ENCODE data around the gene TNS1.

DNA sequence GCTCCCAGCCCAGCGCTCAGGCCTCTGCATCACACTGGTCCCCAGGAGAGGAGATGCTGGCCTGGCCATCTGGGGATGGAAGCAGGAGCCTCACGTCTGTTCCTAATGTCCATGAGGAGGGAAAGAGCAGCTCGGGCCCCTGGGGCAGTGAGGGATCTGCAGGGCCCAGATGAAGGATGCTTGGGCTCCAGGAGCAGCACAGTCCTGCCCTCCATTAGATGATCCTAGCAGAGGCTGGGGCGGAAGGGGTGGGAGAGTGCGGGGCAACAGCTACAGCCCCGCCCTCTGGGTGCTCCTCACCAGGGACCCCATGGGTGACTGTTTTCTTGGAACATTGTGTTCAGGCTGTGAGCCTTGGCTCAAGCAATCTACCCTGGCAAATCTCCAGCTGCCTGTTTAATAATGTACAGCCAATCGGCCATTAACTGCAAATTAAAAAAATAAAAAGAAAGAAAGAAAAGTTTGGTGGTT, 49.7 kb downstream of the TNS1 start:
- TF ChIP-seq, protein P1, sequence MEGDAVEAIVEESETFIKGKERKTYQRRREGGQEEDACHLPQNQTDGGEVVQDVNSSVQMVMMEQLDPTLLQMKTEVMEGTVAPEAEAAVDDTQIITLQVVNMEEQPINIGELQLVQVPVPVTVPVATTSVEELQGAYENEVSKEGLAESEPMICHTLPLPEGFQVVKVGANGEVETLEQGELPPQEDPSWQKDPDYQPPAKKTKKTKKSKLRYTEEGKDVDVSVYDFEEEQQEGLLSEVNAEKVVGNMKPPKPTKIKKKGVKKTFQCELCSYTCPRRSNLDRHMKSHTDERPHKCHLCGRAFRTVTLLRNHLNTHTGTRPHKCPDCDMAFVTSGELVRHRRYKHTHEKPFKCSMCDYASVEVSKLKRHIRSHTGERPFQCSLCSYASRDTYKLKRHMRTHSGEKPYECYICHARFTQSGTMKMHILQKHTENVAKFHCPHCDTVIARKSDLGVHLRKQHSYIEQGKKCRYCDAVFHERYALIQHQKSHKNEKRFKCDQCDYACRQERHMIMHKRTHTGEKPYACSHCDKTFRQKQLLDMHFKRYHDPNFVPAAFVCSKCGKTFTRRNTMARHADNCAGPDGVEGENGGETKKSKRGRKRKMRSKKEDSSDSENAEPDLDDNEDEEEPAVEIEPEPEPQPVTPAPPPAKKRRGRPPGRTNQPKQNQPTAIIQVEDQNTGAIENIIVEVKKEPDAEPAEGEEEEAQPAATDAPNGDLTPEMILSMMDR (IDR thresholded peaks at IDR 0.05; ENCODE audit: insufficient read depth, low read length) = no peak
- TF ChIP-seq POLR2AphosphoS5 (IDR thresholded peaks at IDR 0.05; ENCODE audit: low read depth) (no peak), SPI1 (IDR thresholded peaks at IDR 0.05; ENCODE audit: borderline replicate concordance, low read depth) (no peak)
- TF ChIP-seq, protein P2, sequence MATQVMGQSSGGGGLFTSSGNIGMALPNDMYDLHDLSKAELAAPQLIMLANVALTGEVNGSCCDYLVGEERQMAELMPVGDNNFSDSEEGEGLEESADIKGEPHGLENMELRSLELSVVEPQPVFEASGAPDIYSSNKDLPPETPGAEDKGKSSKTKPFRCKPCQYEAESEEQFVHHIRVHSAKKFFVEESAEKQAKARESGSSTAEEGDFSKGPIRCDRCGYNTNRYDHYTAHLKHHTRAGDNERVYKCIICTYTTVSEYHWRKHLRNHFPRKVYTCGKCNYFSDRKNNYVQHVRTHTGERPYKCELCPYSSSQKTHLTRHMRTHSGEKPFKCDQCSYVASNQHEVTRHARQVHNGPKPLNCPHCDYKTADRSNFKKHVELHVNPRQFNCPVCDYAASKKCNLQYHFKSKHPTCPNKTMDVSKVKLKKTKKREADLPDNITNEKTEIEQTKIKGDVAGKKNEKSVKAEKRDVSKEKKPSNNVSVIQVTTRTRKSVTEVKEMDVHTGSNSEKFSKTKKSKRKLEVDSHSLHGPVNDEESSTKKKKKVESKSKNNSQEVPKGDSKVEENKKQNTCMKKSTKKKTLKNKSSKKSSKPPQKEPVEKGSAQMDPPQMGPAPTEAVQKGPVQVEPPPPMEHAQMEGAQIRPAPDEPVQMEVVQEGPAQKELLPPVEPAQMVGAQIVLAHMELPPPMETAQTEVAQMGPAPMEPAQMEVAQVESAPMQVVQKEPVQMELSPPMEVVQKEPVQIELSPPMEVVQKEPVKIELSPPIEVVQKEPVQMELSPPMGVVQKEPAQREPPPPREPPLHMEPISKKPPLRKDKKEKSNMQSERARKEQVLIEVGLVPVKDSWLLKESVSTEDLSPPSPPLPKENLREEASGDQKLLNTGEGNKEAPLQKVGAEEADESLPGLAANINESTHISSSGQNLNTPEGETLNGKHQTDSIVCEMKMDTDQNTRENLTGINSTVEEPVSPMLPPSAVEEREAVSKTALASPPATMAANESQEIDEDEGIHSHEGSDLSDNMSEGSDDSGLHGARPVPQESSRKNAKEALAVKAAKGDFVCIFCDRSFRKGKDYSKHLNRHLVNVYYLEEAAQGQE (IDR thresholded peaks at IDR 0.05; ENCODE audit: insufficient replicate concordance, low read depth) = no peak
